Measurements from ENCODE around the gene PAQR6.

The PAQR6 gene

GRCh38 chr1:156262461-156263287 lies 14.8 kb upstream of the PAQR6 start:
- Histone ChIP-seq H3K36me3 (ENCODE audit: control insufficient read depth, insufficient read depth, low read length, severe bottlenecking) (peaks cover 90% of the 10 kb centered on the region), H3K9ac (ENCODE audit: low read length) (no peak overlapping the region)
- DNase-seq (ENCODE audit: low read depth) = peak; percentile 67

GRCh38 chr1:156260896-156261295 lies 13.0 kb upstream of the PAQR6 start:
- Histone ChIP-seq H3K36me3 (ENCODE audit: control insufficient read depth, insufficient read depth, low read length, severe bottlenecking) (peaks cover 90% of the 10 kb centered on the region), H3K4me1 (ENCODE audit: control insufficient read depth, insufficient read depth, low read length) (peaks cover 13% of the 10 kb centered on the region), H3K27me3 (replicated peaks; ENCODE audit: control insufficient read depth, insufficient read depth, low read length) (no peaks in the 10 kb centered on the region), H3K4me3 (ENCODE audit: low read length) (no peak overlapping the region), H3K9ac (ENCODE audit: low read length) (no peak overlapping the region), H3K9me3 (ENCODE audit: control insufficient read depth, low read length) (no peaks in the 10 kb centered on the region)
- DNase-seq (ENCODE audit: low read depth) = no peak

More at GRCh38 chr1:156262461-156263287, 14.8 kb upstream of the PAQR6 start:
- Histone ChIP-seq H3K9me3 (ENCODE audit: control insufficient read depth, low read length) (no peaks in the 10 kb centered on the region), H3K4me3 (ENCODE audit: low read length) (peak overlapping the region; percentile 35), H3K27me3 (replicated peaks; ENCODE audit: control insufficient read depth, insufficient read depth, low read length) (no peaks in the 10 kb centered on the region), H3K4me1 (ENCODE audit: control insufficient read depth, insufficient read depth, low read length) (peaks cover 13% of the 10 kb centered on the region)

- Histone ChIP-seq H3K4me1 (ENCODE audit: control insufficient read depth, insufficient read depth, low read length) (peaks cover 13% of the 10 kb centered on the region), H3K9me3 (ENCODE audit: control insufficient read depth, low read length) (no peaks in the 10 kb centered on the region), H3K4me3 (ENCODE audit: low read length) (no peak overlapping the region), H3K36me3 (ENCODE audit: control insufficient read depth, insufficient read depth, low read length, severe bottlenecking) (peaks cover 85% of the 10 kb centered on the region), H3K27me3 (replicated peaks; ENCODE audit: control insufficient read depth, insufficient read depth, low read length) (no peaks in the 10 kb centered on the region), H3K9ac (ENCODE audit: low read length) (no peak overlapping the region)
- DNase-seq (ENCODE audit: low read depth) = no peak
Observed at GRCh38 chr1:156259805-156260204, 11.9 kb upstream of the PAQR6 start.

- no peak for DNase-seq (ENCODE audit: low read depth)
- H3K36me3 ChIP-seq (ENCODE audit: control insufficient read depth, insufficient read depth, low read length, severe bottlenecking) = peaks cover 86% of the 10 kb centered on the region
- H3K4me1 ChIP-seq (ENCODE audit: control insufficient read depth, insufficient read depth, low read length) = peaks cover 13% of the 10 kb centered on the region
- H3K9ac ChIP-seq (ENCODE audit: low read length) = no peak overlapping the region
- H3K27me3 ChIP-seq (replicated peaks; ENCODE audit: control insufficient read depth, insufficient read depth, low read length) = no peaks in the 10 kb centered on the region
- H3K9me3 ChIP-seq (ENCODE audit: control insufficient read depth, low read length) = no peaks in the 10 kb centered on the region
- H3K4me3 ChIP-seq (ENCODE audit: low read length) = no peak overlapping the region
Observed at GRCh38 chr1:156258859-156259258, 11.0 kb upstream of the PAQR6 start.

- DNase-seq (ENCODE audit: low read depth) = no peak
- Histone ChIP-seq H3K4me1 (ENCODE audit: control insufficient read depth, insufficient read depth, low read length) (peaks cover 6% of the 10 kb centered on the region), H3K9me3 (ENCODE audit: control insufficient read depth, low read length) (no peaks in the 10 kb centered on the region), H3K4me3 (ENCODE audit: low read length) (no peak overlapping the region), H3K36me3 (ENCODE audit: control insufficient read depth, insufficient read depth, low read length, severe bottlenecking) (peaks cover 86% of the 10 kb centered on the region), H3K9ac (ENCODE audit: low read length) (no peak overlapping the region), H3K27me3 (replicated peaks; ENCODE audit: control insufficient read depth, insufficient read depth, low read length) (no peaks in the 10 kb centered on the region)
Observed at GRCh38 chr1:156257711-156258110, 9.9 kb upstream of the PAQR6 start.

GRCh38 chr1:156253634-156254033 lies 5.8 kb upstream of the PAQR6 start:
- Histone ChIP-seq H3K4me3 (ENCODE audit: low read length) (no peak overlapping the region), H3K36me3 (ENCODE audit: control insufficient read depth, insufficient read depth, low read length, severe bottlenecking) (peaks cover 91% of the 10 kb centered on the region)

GRCh38 chr1:156251527-156251926 lies 3.7 kb upstream of the PAQR6 start:
- Histone ChIP-seq H3K9me3 (ENCODE audit: control insufficient read depth, low read length) (no peaks in the 10 kb centered on the region), H3K4me1 (ENCODE audit: control insufficient read depth, insufficient read depth, low read length) (peaks cover 8% of the 10 kb centered on the region), H3K4me3 (ENCODE audit: low read length) (no peak overlapping the region), H3K27me3 (replicated peaks; ENCODE audit: control insufficient read depth, insufficient read depth, low read length) (no peaks in the 10 kb centered on the region), H3K9ac (ENCODE audit: low read length) (no peak overlapping the region), H3K36me3 (ENCODE audit: control insufficient read depth, insufficient read depth, low read length, severe bottlenecking) (peaks cover 69% of the 10 kb centered on the region)
- DNase-seq (ENCODE audit: low read depth) = no peak

More at GRCh38 chr1:156253634-156254033, 5.8 kb upstream of the PAQR6 start:
- Histone ChIP-seq H3K9ac (ENCODE audit: low read length) (no peak overlapping the region), H3K27me3 (replicated peaks; ENCODE audit: control insufficient read depth, insufficient read depth, low read length) (no peaks in the 10 kb centered on the region), H3K4me1 (ENCODE audit: control insufficient read depth, insufficient read depth, low read length) (no peaks in the 10 kb centered on the region), H3K9me3 (ENCODE audit: control insufficient read depth, low read length) (no peaks in the 10 kb centered on the region)
- no peak for DNase-seq (ENCODE audit: low read depth)

- no peak overlapping the region for H3K4me3 ChIP-seq (ENCODE audit: low read length)
- H3K27me3 ChIP-seq (replicated peaks; ENCODE audit: control insufficient read depth, insufficient read depth, low read length) = peaks cover 7% of the 10 kb centered on the region
- no peak for DNase-seq (ENCODE audit: low read depth)
- H3K9me3 ChIP-seq (ENCODE audit: control insufficient read depth, low read length) = no peaks in the 10 kb centered on the region
- H3K9ac ChIP-seq (ENCODE audit: low read length) = no peak overlapping the region
- H3K36me3 ChIP-seq (ENCODE audit: control insufficient read depth, insufficient read depth, low read length, severe bottlenecking) = peaks cover 57% of the 10 kb centered on the region
- H3K4me1 ChIP-seq (ENCODE audit: control insufficient read depth, insufficient read depth, low read length) = peaks cover 11% of the 10 kb centered on the region
Observed at GRCh38 chr1:156249593-156249992, 1.7 kb upstream of the PAQR6 start.

- H3K27me3 ChIP-seq (replicated peaks; ENCODE audit: control insufficient read depth, insufficient read depth, low read length) = peaks cover 7% of the 10 kb centered on the region
- no peaks in the 10 kb centered on the region for H3K9me3 ChIP-seq (ENCODE audit: control insufficient read depth, low read length)
- no peak for DNase-seq (ENCODE audit: low read depth)
- H3K36me3 ChIP-seq (ENCODE audit: control insufficient read depth, insufficient read depth, low read length, severe bottlenecking) = peaks cover 44% of the 10 kb centered on the region
- no peak overlapping the region for H3K9ac ChIP-seq (ENCODE audit: low read length)
- peaks cover 11% of the 10 kb centered on the region for H3K4me1 ChIP-seq (ENCODE audit: control insufficient read depth, insufficient read depth, low read length)
- no peak overlapping the region for H3K4me3 ChIP-seq (ENCODE audit: low read length)
Observed at GRCh38 chr1:156248323-156248683, 447 bp upstream of the PAQR6 start.

GRCh38 chr1:156246781-156247459 lies 936 bp downstream of the PAQR6 start:
- no peak for DNase-seq (ENCODE audit: low read depth)
- H3K9me3 ChIP-seq (ENCODE audit: control insufficient read depth, low read length) = no peaks in the 10 kb centered on the region
- H3K27me3 ChIP-seq (replicated peaks; ENCODE audit: control insufficient read depth, insufficient read depth, low read length) = peaks cover 7% of the 10 kb centered on the region
- no peak overlapping the region for H3K4me3 ChIP-seq (ENCODE audit: low read length)
- H3K9ac ChIP-seq (ENCODE audit: low read length) = no peak overlapping the region
- H3K36me3 ChIP-seq (ENCODE audit: control insufficient read depth, insufficient read depth, low read length, severe bottlenecking) = peaks cover 30% of the 10 kb centered on the region
- peaks cover 11% of the 10 kb centered on the region for H3K4me1 ChIP-seq (ENCODE audit: control insufficient read depth, insufficient read depth, low read length)

GRCh38 chr1:156246241-156246780 lies 1.5 kb downstream of the PAQR6 start:
- Histone ChIP-seq H3K9ac (ENCODE audit: low read length) (no peak overlapping the region), H3K9me3 (ENCODE audit: control insufficient read depth, low read length) (no peaks in the 10 kb centered on the region), H3K36me3 (ENCODE audit: control insufficient read depth, insufficient read depth, low read length, severe bottlenecking) (peaks cover 24% of the 10 kb centered on the region), H3K27me3 (replicated peaks; ENCODE audit: control insufficient read depth, insufficient read depth, low read length) (peaks cover 7% of the 10 kb centered on the region), H3K4me3 (ENCODE audit: low read length) (no peak overlapping the region), H3K4me1 (ENCODE audit: control insufficient read depth, insufficient read depth, low read length) (peaks cover 11% of the 10 kb centered on the region)
- no peak for DNase-seq (ENCODE audit: low read depth)

Measured in adipocyte (in vitro differentiated cells).